Fibroblast of lung (primary cell): Measurements from ENCODE around the gene SNAP29. TPM values are rescaled to one million over a fixed set of nuclear protein-coding genes. Genes with fewer than 3 reads are reported as not detected.

Source experiments
- DNase-seq, 2 donors: peaks; one replicate each; pipeline versions ENCODE4 v3.0.0 to v3.0.0-alpha.2; 2010; ENCODE audit warnings: low read depth in 2 of 2
- H2AFZ ChIP-seq: 2 replicates; pipeline ENCODE4 v1.5.1; 2012; ENCODE audit warnings: low read length, control low read depth, inconsistent platforms
- H3K27ac ChIP-seq: 2 replicates; pipeline ENCODE4 v1.5.1; 2011; ENCODE audit warnings: low read length, control low read depth; ENCODE audit not compliant: insufficient read depth
- H3K27me3 ChIP-seq: 2 replicates; pipeline ENCODE4 v1.5.1; 2011; ENCODE audit warnings: mild to moderate bottlenecking, low read length; ENCODE audit not compliant: control insufficient read depth, insufficient read depth
- H3K36me3 ChIP-seq: 2 replicates; pipeline ENCODE4 v1.5.1; 2011; ENCODE audit warnings: low read length; ENCODE audit not compliant: control insufficient read depth, insufficient read depth
- H3K4me1 ChIP-seq: 2 replicates; pipeline ENCODE4 v1.5.1; 2011; ENCODE audit warnings: low read length; ENCODE audit not compliant: control insufficient read depth, insufficient read depth; ENCODE audit errors: extremely low read depth
- H3K4me2 ChIP-seq: 2 replicates; pipeline ENCODE4 v1.5.1; 2011; ENCODE audit warnings: low read length, control low read depth; ENCODE audit not compliant: insufficient read depth; ENCODE audit errors: extremely low read depth
- H3K4me3 ChIP-seq, 4 experiments: fragments of 200-600 bp in 1 of 4; sonication (generic) in 1 of 4; replicated peaks in 1 of 4; 2 replicates each; pipeline ENCODE4 v1.5.1; 2011 to 2016; ENCODE audit warnings: low read length in 4 of 4, low read depth in 3 of 4, mild to moderate bottlenecking in 3 of 4, control low read depth in 2 of 4, inconsistent platforms in 1 of 4, mixed read lengths in 1 of 4; ENCODE audit not compliant: insufficient read depth in 1 of 4; ENCODE audit errors: control extremely low read depth in 1 of 4
- H3K79me2 ChIP-seq: 2 replicates; pipeline ENCODE4 v1.5.1; 2012; ENCODE audit warnings: mild to moderate bottlenecking, low read length, inconsistent platforms; ENCODE audit not compliant: control insufficient read depth, insufficient read depth
- H3K9ac ChIP-seq: 2 replicates; pipeline ENCODE4 v1.5.1; 2011; ENCODE audit warnings: mild to moderate bottlenecking, low read length, control low read depth; ENCODE audit not compliant: insufficient read depth
- H3K9me3 ChIP-seq: 2 replicates; pipeline ENCODE4 v1.5.1; 2012; ENCODE audit warnings: low read depth, low read length; ENCODE audit not compliant: control insufficient read depth, insufficient read depth
- H4K20me1 ChIP-seq: 2 replicates; pipeline ENCODE4 v1.5.1; 2011; ENCODE audit warnings: low read length; ENCODE audit not compliant: control insufficient read depth, insufficient read depth; ENCODE audit errors: extremely low read depth
- CTCF ChIP-seq, 2 donors: IDR thresholded peaks in 1 of 2; conservative IDR thresholded peaks in 1 of 2; 1 replicate in 1 of 2; 2 replicates in 1 of 2; pipeline ENCODE4 v1.5.1; 2011 to 2012; ENCODE audit warnings: low read length in 2 of 2, control low read depth in 1 of 2, inconsistent platforms in 1 of 2, low read depth in 1 of 2, mild to moderate bottlenecking in 1 of 2
- EZH2 ChIP-seq: IDR thresholded peaks from 2 replicates; pipeline ENCODE4 v1.5.1; 2012; ENCODE audit warnings: low read length, control low read depth, mild to moderate bottlenecking; ENCODE audit errors: missing control alignments
- polyA plus RNA-seq, 2 donors: library from polyadenylated mRNA; depleted of rRNA in 1 of 2; stranded (reverse) in 1 of 2; unstranded in 1 of 2; fragments of >200 nt; gene quantifications; 2 replicates each; pipeline ENCODE4 v1.2.1, GENCODE V29; 2011 to 2012; ENCODE audit warnings: missing spikeins in 1 of 2
- total RNA-seq: library from RNA; depleted of rRNA; stranded (reverse); fragments of >200 nt; gene quantifications from 2 replicates; pipeline ENCODE4 v1.2.1, GENCODE V29; 2014

Gene SNAP29
- total and polyA plus RNA-seq, 2 donors (not counting 1 experiment from before 2014, with no cell fraction given) = 10.6 to 36.1 TPM

GRCh38 chr22:20853236-20853660 lies 5.6 kb upstream of the SNAP29 start:
- Histone ChIP-seq H3K9ac (no peak overlapping the region), H3K27ac (no peak overlapping the region), H3K79me2 (peaks cover 66% of the 10 kb centered on the region), H3K9me3 (no peaks in the 10 kb centered on the region), H3K4me3 (no peak overlapping the region), H3K27me3 (no peaks in the 10 kb centered on the region), H3K4me2 (no peak overlapping the region), H3K36me3 (no peaks in the 10 kb centered on the region), H2AFZ (no peak overlapping the region), H4K20me1 (no peaks in the 10 kb centered on the region), H3K4me1 (peaks cover 7% of the 10 kb centered on the region)
- TF ChIP-seq EZH2 = no peak
- TF ChIP-seq CTCF (conservative IDR thresholded peaks at IDR 0.05 in 1 of 2, IDR thresholded peaks at IDR 0.05 in 1 of 2; ENCODE audit: low read depth in 1 of 2, low read length in 2 of 2) = no peak
- no peak for DNase-seq

GRCh38 chr22:20857247-20857643 lies 1.6 kb upstream of the SNAP29 start:
- Histone ChIP-seq H3K27me3 (no peaks in the 10 kb centered on the region), H4K20me1 (no peaks in the 10 kb centered on the region), H2AFZ (no peak overlapping the region), H3K4me3 (peak overlapping the region; percentile 82 to 95 (median 90)), H3K4me1 (peaks cover 5% of the 10 kb centered on the region), H3K9me3 (no peaks in the 10 kb centered on the region), H3K36me3 (no peaks in the 10 kb centered on the region), H3K27ac (peak overlapping the region; percentile 22), H3K79me2 (peaks cover 61% of the 10 kb centered on the region), H3K9ac (no peak overlapping the region), H3K4me2 (peak overlapping the region; percentile 99)
- no peak for DNase-seq
- TF ChIP-seq CTCF (conservative IDR thresholded peaks at IDR 0.05 in 1 of 2, IDR thresholded peaks at IDR 0.05 in 1 of 2; ENCODE audit: low read depth in 1 of 2, low read length in 2 of 2) (no peak), EZH2 (no peak)

- peaks cover 1% of the 10 kb centered on the region for H3K36me3 ChIP-seq
- no peaks in the 10 kb centered on the region for H3K27me3 ChIP-seq
- H3K9ac ChIP-seq = peak overlapping the region; percentile 88
- H3K79me2 ChIP-seq = peaks cover 53% of the 10 kb centered on the region
- H3K27ac ChIP-seq = peak overlapping the region; percentile 84
- no peaks in the 10 kb centered on the region for H4K20me1 ChIP-seq
- H3K4me1 ChIP-seq = peaks cover 5% of the 10 kb centered on the region
- TF ChIP-seq CTCF (conservative IDR thresholded peaks at IDR 0.05 in 1 of 2, IDR thresholded peaks at IDR 0.05 in 1 of 2; ENCODE audit: low read depth in 1 of 2, low read length in 2 of 2) (no peak), EZH2 (no peak)
- no peaks in the 10 kb centered on the region for H3K9me3 ChIP-seq
- DNase-seq = peak; percentile 84 to 90
- H2AFZ ChIP-seq = peak overlapping the region; percentile 67
- H3K4me3 ChIP-seq = peak overlapping the region; percentile 82 to 95 (median 90)
- H3K4me2 ChIP-seq = peak overlapping the region; percentile 99
Observed at GRCh38 chr22:20857838-20858614, 781 bp upstream of the SNAP29 start.
